HT-29 (cell line): ENCODE measurements around the gene MCFD2. TPM values are rescaled to one million over a fixed set of nuclear protein-coding genes. Genes with fewer than 3 reads are reported as not detected.

Experiments
- DNase-seq: peaks from one replicate; pipeline ENCODE4 v3.0.0-alpha.2; 2015; ENCODE audit warnings: low spot score
- total RNA-seq: library from RNA; depleted of rRNA; stranded (reverse); fragments of >200 nt; shearing (Covaris generic); gene quantifications from 2 replicates; pipeline ENCODE4 v1.2.3, GENCODE V29; 2014

Gene MCFD2
- total RNA-seq, 1 experiment from 2014 or later: 92.6 TPM

DNA sequence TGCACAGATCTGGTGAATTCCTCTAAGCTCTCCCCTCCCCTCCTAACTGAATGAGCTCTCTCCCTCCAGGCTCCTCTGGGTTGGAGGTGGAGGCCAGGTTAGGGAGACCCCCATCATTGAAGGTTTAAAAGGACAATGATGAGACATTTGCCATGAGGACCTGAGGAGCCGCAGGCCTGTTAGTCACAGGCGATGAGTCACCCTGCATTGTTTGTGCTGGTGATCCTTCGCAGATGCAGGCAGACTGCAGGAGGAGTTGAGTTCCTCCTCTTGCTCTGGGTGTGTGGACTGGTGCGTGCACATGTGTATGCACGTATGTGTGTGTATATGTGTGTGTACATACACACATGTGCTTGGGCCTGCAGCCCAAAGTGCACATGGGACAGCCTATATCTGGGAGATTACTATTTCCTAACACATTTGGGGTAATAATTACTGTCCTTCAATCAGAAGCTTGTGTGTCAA, 42.0 kb downstream of the MCFD2 start:
- DNase-seq: peak; percentile 71

GRCh38 chr2:46872902-46873603, 42.6 kb downstream of the MCFD2 start:
- no peak for DNase-seq

- DNase-seq: no peak
Observed at GRCh38 chr2:46871976-46872381, 43.6 kb downstream of the MCFD2 start.

- DNase-seq: no peak
Observed at GRCh38 chr2:46870051-46870839, 45.4 kb downstream of the MCFD2 start.

DNA sequence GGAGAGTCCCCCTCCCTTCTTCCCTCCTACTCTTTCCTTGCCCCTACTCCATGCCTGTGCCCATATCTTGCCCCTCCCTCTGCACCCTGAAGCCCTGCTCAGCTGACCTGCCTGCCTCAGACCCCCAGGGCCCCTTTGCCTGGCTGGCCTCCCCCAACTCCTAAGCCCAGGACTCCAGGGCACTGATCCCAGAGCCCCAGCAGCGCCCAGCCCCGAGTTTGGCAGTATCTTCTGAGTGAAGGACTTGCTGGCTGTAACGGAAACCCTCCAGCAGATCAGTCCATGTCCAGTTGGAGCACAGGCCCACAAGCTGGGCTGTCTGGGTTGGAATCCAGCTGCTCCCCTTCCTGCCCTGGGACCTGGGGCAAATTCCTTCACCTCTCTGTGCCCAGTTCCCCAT, 46.0 kb downstream of the MCFD2 start:
- DNase-seq: no peak

DNA sequence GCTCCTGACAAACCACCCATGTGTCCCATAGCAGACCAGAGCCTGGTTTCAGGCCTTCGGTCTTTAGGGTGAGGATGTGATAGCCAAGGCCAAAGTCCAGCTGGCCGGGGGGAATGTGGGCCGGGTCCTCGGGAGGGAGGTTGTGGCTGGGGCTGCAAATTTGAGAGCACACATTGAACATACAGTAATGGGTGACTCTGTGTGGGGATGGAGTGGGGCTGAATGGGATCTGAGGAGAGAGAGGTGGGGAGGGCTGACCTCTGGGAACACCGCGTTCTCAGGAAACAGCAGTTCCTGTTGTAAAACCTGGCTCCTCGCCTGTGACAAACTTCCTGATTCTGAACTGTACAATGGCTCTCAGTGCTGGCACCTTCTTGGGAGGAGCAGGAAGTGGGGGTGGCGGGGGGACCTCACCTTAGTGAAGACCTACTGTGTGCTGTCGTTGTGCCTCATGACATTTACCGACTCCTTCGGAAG, 48.8 kb downstream of the MCFD2 start:
- DNase-seq: no peak

DNA sequence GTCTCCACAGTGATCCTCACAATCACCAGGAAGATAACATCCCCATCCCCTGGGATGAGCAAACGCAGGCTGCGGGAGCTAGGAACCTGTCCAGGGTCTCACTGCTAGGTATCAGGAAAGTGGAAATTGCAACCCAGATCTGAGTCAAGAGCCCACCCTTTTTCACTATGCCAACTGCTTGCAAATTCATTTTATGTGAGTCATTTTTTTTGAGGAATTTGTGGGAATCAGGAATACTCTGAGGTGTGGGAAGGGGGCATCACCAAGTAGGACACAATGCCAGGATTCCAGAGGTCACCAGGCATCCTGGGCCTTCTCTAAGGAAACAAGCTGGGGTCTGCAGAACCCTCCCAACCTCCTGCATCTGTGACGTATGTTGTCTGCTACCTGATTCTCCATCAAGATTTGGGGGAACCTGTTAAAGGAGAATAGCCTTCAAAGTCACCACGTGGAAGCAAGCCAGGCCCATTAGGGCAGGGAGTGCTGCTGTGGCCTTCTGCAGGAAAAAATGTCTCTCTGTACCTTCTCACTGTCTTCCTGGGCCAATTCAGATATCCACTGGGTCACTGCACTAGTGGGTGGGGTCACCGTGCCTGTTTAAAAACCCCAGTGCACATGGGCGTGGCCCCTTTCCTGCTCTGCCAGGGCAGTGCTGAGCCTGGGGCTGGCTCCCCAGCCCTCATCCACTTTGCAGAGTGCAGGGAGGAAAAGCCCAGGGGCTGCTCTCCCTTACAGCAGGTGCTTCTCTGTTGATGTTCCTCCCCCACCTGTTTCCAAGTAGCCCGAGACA, 50.2 kb downstream of the MCFD2 start:
- no peak for DNase-seq

DNA sequence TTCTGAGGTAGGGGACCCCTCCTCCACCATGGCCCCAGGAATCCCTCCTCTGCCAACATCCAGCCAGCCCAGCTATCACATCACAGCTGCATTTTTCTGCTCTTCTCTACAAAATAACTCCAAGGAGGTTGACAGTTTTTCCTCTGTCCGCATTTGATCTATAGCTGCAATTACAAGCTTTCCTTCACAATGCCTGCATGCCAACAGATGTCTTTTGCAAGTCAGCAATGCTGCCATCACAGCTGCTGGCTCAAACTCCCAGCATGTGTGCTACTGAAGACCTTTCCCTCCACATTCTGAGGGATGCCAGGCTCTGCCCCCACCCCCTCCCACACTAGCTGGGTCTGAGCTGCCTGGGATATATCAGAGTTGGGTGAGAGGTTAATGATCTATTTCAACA, 51.7 kb downstream of the MCFD2 start:
- DNase-seq: no peak

- no peak for DNase-seq
Observed at GRCh38 chr2:46862514-46862913, 53.1 kb downstream of the MCFD2 start.

GRCh38 chr2:46861916-46862315, 53.7 kb downstream of the MCFD2 start:
- no peak for DNase-seq

DNA sequence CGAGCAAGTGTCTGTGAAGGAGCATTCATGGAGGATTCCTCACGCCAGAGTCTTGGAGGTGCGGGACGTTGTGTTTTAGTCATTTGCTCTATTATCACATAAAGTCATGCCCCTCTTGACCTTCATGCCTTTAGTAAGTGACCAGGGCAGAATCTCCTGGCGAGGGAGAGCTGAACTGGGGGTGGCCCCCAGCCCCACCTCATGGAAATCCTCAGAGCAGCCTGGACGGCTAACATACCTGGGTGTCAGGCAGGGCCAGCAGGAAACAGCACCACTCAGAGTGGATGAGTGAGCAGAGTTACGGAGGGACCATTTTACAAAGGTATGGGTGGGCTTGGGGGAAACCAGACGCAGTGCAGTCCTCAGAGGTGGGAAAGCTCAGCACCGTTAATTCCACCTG, 56.1 kb downstream of the MCFD2 start:
- DNase-seq: no peak

DNA sequence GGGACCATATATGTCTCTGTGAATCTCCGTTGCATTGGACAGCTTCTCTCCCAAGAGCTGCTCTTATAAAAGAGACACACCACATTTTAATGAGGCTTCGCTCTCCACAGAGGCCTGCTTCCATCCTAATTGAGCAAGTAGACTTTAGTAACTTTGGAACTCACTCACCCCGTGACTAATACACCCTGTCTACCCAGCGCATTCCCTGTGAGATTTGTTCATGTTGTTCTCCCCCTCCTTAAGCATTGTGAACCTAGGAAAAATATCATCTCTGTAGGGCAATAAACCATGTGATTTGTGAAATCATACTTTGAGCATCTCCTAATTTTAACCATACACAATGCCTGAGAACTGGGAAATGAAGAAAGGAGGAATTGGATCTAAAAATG, 56.9 kb downstream of the MCFD2 start:
- no peak for DNase-seq

GRCh38 chr2:46857871-46858701, 57.5 kb downstream of the MCFD2 start:
- no peak for DNase-seq

GRCh38 chr2:46856336-46856735, 59.3 kb downstream of the MCFD2 start:
- DNase-seq: no peak

GRCh38 chr2:46855805-46856204, 59.8 kb downstream of the MCFD2 start:
- no peak for DNase-seq

DNA sequence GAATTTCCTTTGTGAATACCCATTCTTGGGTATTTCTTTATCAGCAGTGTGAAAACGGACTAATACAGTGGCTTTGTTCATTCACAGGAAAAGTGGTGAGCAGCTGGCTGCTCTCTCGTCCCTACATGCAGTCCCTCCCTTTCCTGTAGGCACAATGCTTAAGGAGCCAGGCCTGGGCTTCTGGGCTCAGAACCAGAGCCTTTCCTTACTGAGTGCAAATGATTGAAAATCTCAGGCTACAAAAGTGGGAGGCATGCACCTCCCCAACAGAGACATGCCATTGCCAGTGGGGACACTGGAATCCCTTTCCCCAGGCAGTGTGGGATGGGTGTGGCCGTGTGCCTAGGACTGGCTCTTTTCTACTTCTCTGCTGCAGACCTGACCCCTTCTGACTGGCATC, 61.3 kb downstream of the MCFD2 start:
- no peak for DNase-seq

DNA sequence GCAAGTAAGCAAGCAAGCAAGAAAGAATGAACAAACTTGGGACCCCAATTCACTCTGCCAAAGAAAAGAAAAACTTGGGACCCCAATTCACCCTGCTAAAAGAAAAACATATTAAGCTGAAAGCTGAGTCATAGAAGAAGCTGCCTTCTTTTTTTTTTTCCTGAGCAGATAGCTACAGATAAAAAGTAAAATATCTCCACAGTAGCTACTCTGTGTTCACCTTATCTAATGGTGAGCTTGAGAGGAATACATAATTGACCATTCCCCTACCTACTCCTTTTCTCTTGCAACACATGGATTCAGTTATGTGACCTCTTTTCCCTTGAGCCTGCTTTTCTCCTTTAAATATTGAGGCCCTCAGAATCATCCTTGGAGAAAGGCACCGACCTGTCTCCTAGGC, 63.0 kb downstream of the MCFD2 start:
- no peak for DNase-seq

- no peak for DNase-seq
Observed at GRCh38 chr2:46852124-46852523, 63.5 kb downstream of the MCFD2 start.
